PC-9 (cell line): ENCODE data around the gene SUGCT. TPM values are rescaled to one million over a fixed set of nuclear protein-coding genes. Genes with fewer than 3 reads are reported as not detected.
A peak's percentile ranks its signal among the peaks of the same experiment; 100 is the strongest.

Source experiments
- BruUV-seq: library from RNA; stranded (reverse); fragments of 400-500 nt; replicated peaks from 2 replicates; lab custom pipeline; 2021; lab: Mats Ljungman, UMichigan
- CTCF ChIA-PET: fragments of 300-600 bp; sonication (Branson Sonifier 250); formaldehyde crosslinking; loops from one replicate; lab custom pipeline; 2022; ENCODE audit warnings: antibody characterized with exemption; lab: Charles Lee
- POLR2A ChIA-PET: fragments of 300-600 bp; sonication (Branson Sonifier 250); formaldehyde crosslinking; loops from one replicate; lab custom pipeline; 2022; ENCODE audit warnings: antibody characterized with exemption; ENCODE audit not compliant: unreplicated experiment; lab: Charles Lee
- DNase-seq, 2 experiments: peaks; one replicate each; pipeline versions ENCODE4 v3.0.0 to v3.0.0-alpha.2; 2015 to 2022; ENCODE audit warnings: mixed read lengths in 1 of 2
- H2AFZ ChIP-seq: fragments of 200-600 bp; sonication (generic); 2 replicates; pipeline ENCODE4 v1.8.1; 2017; ENCODE audit warnings: antibody characterized with exemption
- H3F3A ChIP-seq: fragments of 200-600 bp; sonication (generic); 2 replicates; pipeline ENCODE4 v1.8.1; 2017; ENCODE audit warnings: antibody characterized with exemption, mild to moderate bottlenecking, low read depth; ENCODE audit not compliant: insufficient read depth
- H3K27ac ChIP-seq: fragments of 200-600 bp; sonication (generic); 2 replicates; pipeline ENCODE4 v1.6.1; 2016; ENCODE audit warnings: mixed run types
- H3K27me3 ChIP-seq: fragments of 200-600 bp; sonication (generic); 2 replicates; pipeline ENCODE4 v1.6.1; 2016; ENCODE audit warnings: low read depth, mixed run types; ENCODE audit not compliant: insufficient read depth
- H3K36me3 ChIP-seq: fragments of 200-600 bp; sonication (generic); 2 replicates; pipeline ENCODE4 v1.6.1; 2016; ENCODE audit warnings: low read depth, mixed run types
- H3K4me1 ChIP-seq: fragments of 200-600 bp; sonication (generic); replicated peaks from 2 replicates; pipeline ENCODE4 v1.6.1; 2016; ENCODE audit warnings: mixed run types; ENCODE audit not compliant: insufficient read depth
- H3K4me2 ChIP-seq: fragments of 200-600 bp; sonication (generic); 2 replicates; pipeline ENCODE4 v1.6.1; 2017; ENCODE audit warnings: mixed run types
- H3K4me3 ChIP-seq: fragments of 200-600 bp; sonication (generic); 2 replicates; pipeline ENCODE4 v1.6.1; 2016; ENCODE audit warnings: mixed run types
- H3K79me2 ChIP-seq: fragments of 200-600 bp; sonication (generic); 2 replicates; pipeline ENCODE4 v1.6.1; 2017; ENCODE audit warnings: low read depth, mixed run types
- H3K9me2 ChIP-seq: fragments of 200-600 bp; sonication (generic); 2 replicates; pipeline ENCODE4 v1.8.1; 2017; ENCODE audit warnings: mild to moderate bottlenecking; ENCODE audit not compliant: insufficient read depth
- H3K9me3 ChIP-seq: fragments of 200-600 bp; sonication (generic); 2 replicates; pipeline ENCODE4 v1.8.1; 2016; ENCODE audit warnings: low read depth; ENCODE audit not compliant: insufficient read depth
- H4K20me1 ChIP-seq: fragments of 200-600 bp; sonication (generic); 2 replicates; pipeline ENCODE4 v1.8.1; 2017; ENCODE audit not compliant: insufficient read depth
- EZH2 ChIP-seq: fragments of 200-600 bp; sonication (generic); IDR thresholded peaks from 2 replicates; pipeline ENCODE4 v1.8.0; 2017; ENCODE audit warnings: antibody characterized with exemption, low read depth
- intact Hi-C: fragments of 100-400 bp; cut with micrococcal nuclease; formaldehyde crosslinking; loops from one replicate; pipeline ENCODE4 v1.10.0; 2022; ENCODE audit not compliant: unreplicated experiment
- total RNA-seq: library from RNA; stranded (reverse); gene quantifications from 2 replicates; pipeline ENCODE4 v1.2.3, GENCODE V29; 2021
- TF ChIP-seq, protein P1 (sequence below): fragments of 200-600 bp; sonication (generic); conservative IDR thresholded peaks from 2 replicates; pipeline ENCODE4 v1.6.1; 2017; ENCODE audit warnings: mixed run types, antibody characterized with exemption, mild to moderate bottlenecking, moderate library complexity

The SUGCT gene
- total RNA-seq, 1 experiment from 2014 or later, result 3.5 TPM

DNA sequence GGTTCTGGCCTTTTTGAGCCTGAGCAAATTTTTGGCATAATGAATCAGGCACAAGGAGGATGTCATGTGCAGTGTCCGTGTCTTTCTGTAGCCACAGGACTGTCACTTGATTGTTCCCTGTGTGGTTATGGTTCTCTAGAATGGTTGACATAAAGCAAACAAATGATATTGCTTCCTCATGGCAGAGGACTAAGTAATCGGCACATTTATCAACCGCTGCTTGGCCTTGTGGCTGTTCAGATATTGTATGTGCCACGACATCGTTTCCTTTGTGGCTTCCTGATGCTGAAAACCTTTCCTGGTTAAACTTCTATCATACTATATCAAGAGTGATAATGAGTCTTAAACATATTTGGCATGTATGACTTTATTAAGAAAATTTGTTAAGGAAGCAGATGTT lies 598.8 kb downstream of the SUGCT start:
- Histone ChIP-seq H3K4me1 (peaks cover 26% of the 10 kb centered on the region), H3K9me2 (no peaks in the 10 kb centered on the region; the same call in 1 of the 2 replicates), H3F3A (peaks cover 20% of the 10 kb centered on the region; the same call in 1 of the 2 replicates), H2AFZ (peak overlapping the region; percentile 5; the same call in 1 of the 2 replicates), H3K27ac (peak overlapping the region; percentile 36), H3K4me2 (peak overlapping the region; percentile 35), H3K9me3 (peaks cover 17% of the 10 kb centered on the region), H3K27me3 (no peaks in the 10 kb centered on the region), H3K36me3 (no peaks in the 10 kb centered on the region), H3K79me2 (no peaks in the 10 kb centered on the region), H3K4me3 (no peak overlapping the region), H4K20me1 (no peaks in the 10 kb centered on the region)
- no TSS peak for BruUV-seq
- TF ChIP-seq EZH2, result no peak
- TF ChIP-seq, protein P1, sequence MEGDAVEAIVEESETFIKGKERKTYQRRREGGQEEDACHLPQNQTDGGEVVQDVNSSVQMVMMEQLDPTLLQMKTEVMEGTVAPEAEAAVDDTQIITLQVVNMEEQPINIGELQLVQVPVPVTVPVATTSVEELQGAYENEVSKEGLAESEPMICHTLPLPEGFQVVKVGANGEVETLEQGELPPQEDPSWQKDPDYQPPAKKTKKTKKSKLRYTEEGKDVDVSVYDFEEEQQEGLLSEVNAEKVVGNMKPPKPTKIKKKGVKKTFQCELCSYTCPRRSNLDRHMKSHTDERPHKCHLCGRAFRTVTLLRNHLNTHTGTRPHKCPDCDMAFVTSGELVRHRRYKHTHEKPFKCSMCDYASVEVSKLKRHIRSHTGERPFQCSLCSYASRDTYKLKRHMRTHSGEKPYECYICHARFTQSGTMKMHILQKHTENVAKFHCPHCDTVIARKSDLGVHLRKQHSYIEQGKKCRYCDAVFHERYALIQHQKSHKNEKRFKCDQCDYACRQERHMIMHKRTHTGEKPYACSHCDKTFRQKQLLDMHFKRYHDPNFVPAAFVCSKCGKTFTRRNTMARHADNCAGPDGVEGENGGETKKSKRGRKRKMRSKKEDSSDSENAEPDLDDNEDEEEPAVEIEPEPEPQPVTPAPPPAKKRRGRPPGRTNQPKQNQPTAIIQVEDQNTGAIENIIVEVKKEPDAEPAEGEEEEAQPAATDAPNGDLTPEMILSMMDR, result no peak
- DNase-seq, result peak; percentile 40 to 92
- ChIA-PET POLR2A (no interaction called here), CTCF (no interaction called here)
- intact Hi-C loops, result loop anchor here (1.0 to 5.0 kb wide), 4 partner anchors 182 to 974 kb away; no protein-coding TSS in a partner anchor

DNA sequence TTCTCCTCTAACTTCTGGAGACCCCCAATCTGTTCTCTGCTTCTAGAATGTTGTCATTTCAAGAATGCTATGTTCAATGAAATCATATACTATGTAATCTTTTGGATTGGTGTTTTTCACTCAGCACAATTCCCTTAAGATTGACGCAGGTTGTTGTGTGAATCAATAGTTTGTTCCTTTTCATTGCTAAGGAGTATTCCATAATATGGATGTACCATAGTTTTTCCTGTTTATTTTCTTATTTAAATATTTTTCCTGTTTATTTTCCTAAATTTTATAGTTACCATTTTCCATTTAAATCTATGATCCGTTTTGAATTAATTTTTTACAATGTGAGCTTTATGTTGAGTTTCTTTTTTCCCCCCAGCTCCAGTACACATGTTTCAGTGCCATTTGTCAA lies 604.5 kb downstream of the SUGCT start:
- POLR2A ChIA-PET, result no interaction called here

DNA sequence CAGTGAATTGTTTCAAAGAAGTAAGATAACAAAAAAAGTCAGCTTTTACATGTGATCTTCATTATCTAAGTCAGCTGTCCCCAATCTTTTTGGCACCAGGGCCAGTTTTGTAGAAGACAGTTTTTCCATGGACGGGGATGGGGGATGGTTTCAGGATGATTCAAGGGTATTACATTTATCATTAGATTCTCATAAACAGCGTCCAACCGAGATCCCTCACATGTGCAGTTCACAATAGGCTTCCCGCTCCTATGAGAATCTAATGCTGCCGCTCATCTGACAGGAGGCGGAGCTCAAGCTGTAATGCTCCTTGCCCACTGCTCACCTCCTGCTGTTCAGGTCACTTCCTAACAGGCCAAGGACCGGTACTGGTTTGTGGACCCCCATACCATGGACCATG lies 607.5 kb downstream of the SUGCT start:
- BruUV-seq, result no TSS peak
- no peak overlapping the region for H2AFZ ChIP-seq
- H3K36me3 ChIP-seq, result no peaks in the 10 kb centered on the region
- ChIA-PET POLR2A (no interaction called here), CTCF (no interaction called here)
- no peaks in the 10 kb centered on the region for H3K4me1 ChIP-seq
- H4K20me1 ChIP-seq, result no peaks in the 10 kb centered on the region
- no peaks in the 10 kb centered on the region for H3K27me3 ChIP-seq
- H3K9me2 ChIP-seq, result no peaks in the 10 kb centered on the region
- no peak for DNase-seq
- H3K27ac ChIP-seq, result no peak overlapping the region
- H3K4me3 ChIP-seq, result no peak overlapping the region
- no peaks in the 10 kb centered on the region for H3F3A ChIP-seq
- H3K4me2 ChIP-seq, result no peak overlapping the region
- intact Hi-C loops, result no loop called here
- no peaks in the 10 kb centered on the region; the same call in 1 of the 2 replicates for H3K9me3 ChIP-seq
- TF ChIP-seq EZH2, result no peak
- TF ChIP-seq, protein P1, result no peak
- no peaks in the 10 kb centered on the region for H3K79me2 ChIP-seq

More for the DNA sequence above, 604.5 kb downstream of the SUGCT start:
- Histone ChIP-seq H2AFZ (no peak overlapping the region), H3K36me3 (no peaks in the 10 kb centered on the region), H3K79me2 (no peaks in the 10 kb centered on the region), H3K27ac (no peak overlapping the region), H3K27me3 (no peaks in the 10 kb centered on the region), H3F3A (peaks cover 4% of the 10 kb centered on the region; the same call in 1 of the 2 replicates), H3K9me2 (no peaks in the 10 kb centered on the region; the same call in 1 of the 2 replicates), H3K4me2 (no peak overlapping the region), H3K9me3 (peaks cover 5% of the 10 kb centered on the region), H4K20me1 (no peaks in the 10 kb centered on the region), H3K4me3 (no peak overlapping the region), H3K4me1 (peaks cover 8% of the 10 kb centered on the region)
- TF ChIP-seq, protein P1, result no peak
- no peak for TF ChIP-seq EZH2
- BruUV-seq, result no TSS peak
- intact Hi-C loops, result no loop called here
- no peak for DNase-seq
- CTCF ChIA-PET, result interaction anchor here (0.6 kb wide), 1 partner anchor 271 kb away, joined by 3 read pairs; no protein-coding TSS in a partner anchor
